DOHH2 (cell line): ENCODE results near the gene GIT1.
A peak's percentile ranks its signal among the peaks of the same experiment; 100 is the strongest.

Source experiments
- H3F3A ChIP-seq: fragments of 200-600 bp; sonication (generic), shearing (Covaris generic); 2 replicates; pipeline ENCODE4 v1.6.0; 2016; ENCODE audit warnings: antibody characterized with exemption, mild to moderate bottlenecking; ENCODE audit not compliant: control insufficient read depth, insufficient read depth
- H3K27ac ChIP-seq: fragments of 200-600 bp; sonication (generic); 2 replicates; pipeline ENCODE4 v1.5.1; 2014; ENCODE audit warnings: low read depth, mild to moderate bottlenecking, low read length, moderate library complexity
- H3K27me3 ChIP-seq: fragments of 200-600 bp; sonication (generic); 2 replicates; pipeline ENCODE4 v1.6.1; 2014; ENCODE audit warnings: mild to moderate bottlenecking, low read length, mixed read lengths; ENCODE audit not compliant: control insufficient read depth
- H3K36me3 ChIP-seq: fragments of 200-600 bp; sonication (generic); 2 replicates; pipeline ENCODE4 v1.6.1; 2014; ENCODE audit warnings: mild to moderate bottlenecking, low read length, moderate library complexity, mixed read lengths; ENCODE audit not compliant: control insufficient read depth
- H3K4me1 ChIP-seq: fragments of 200-600 bp; sonication (generic); 2 replicates; pipeline ENCODE4 v1.6.1; 2014; ENCODE audit warnings: mild to moderate bottlenecking, low read length, mixed read lengths; ENCODE audit not compliant: control insufficient read depth
- H3K4me2 ChIP-seq: fragments of 200-600 bp; sonication (generic); 2 replicates; pipeline ENCODE4 v1.6.0; 2014; ENCODE audit warnings: mild to moderate bottlenecking, low read length, moderate library complexity
- H3K4me3 ChIP-seq: fragments of 200-600 bp; sonication (generic); 2 replicates; pipeline ENCODE4 v1.5.1; 2014; ENCODE audit warnings: mild to moderate bottlenecking, low read length, mixed read lengths
- H3K79me2 ChIP-seq: fragments of 200-600 bp; sonication (generic); 2 replicates; pipeline ENCODE4 v1.6.1; 2014; ENCODE audit warnings: mild to moderate bottlenecking, low read length, mixed read lengths; ENCODE audit not compliant: control insufficient read depth
- H3K9me2 ChIP-seq: fragments of 200-600 bp; sonication (generic); replicated peaks from 2 replicates; pipeline ENCODE4 v1.6.1; 2014; ENCODE audit warnings: mild to moderate bottlenecking, low read length, mixed read lengths; ENCODE audit not compliant: control insufficient read depth
- H3K9me3 ChIP-seq: fragments of 200-600 bp; sonication (generic); 2 replicates; pipeline ENCODE4 v1.6.1; 2014; ENCODE audit warnings: antibody characterized with exemption, low read length, mixed read lengths; ENCODE audit not compliant: control insufficient read depth, insufficient read depth
- H4K20me1 ChIP-seq: fragments of 200-600 bp; sonication (generic); 2 replicates; pipeline ENCODE4 v1.6.0; 2014; ENCODE audit warnings: low read depth, mild to moderate bottlenecking, antibody characterized with exemption, low read length, moderate library complexity; ENCODE audit not compliant: control insufficient read depth, insufficient read depth
- CTCF ChIP-seq: fragments of 200-600 bp; sonication (generic); IDR thresholded peaks from one replicate; pipeline ENCODE4 v1.5.1; 2014; ENCODE audit warnings: antibody characterized with exemption, mild to moderate bottlenecking, low read depth, low read length; ENCODE audit not compliant: poor library complexity, severe bottlenecking
- EZH2phosphoT487 ChIP-seq: fragments of 200-600 bp; sonication (generic); IDR thresholded peaks from 2 replicates; pipeline ENCODE4 v1.6.1; 2017; ENCODE audit warnings: borderline replicate concordance, mild to moderate bottlenecking, antibody characterized with exemption, low read length, moderate library complexity, mixed read lengths

The GIT1 gene

GRCh38 chr17:29589524-29590410 is at the start of gene GIT1:
Gene GIT1 (minus strand): TSS chr17:29589648. CDS start chr17:29589378, 270 bp downstream.
- H3K4me2 ChIP-seq, result peak within 1 kb of the TSS; percentile 94
- H3K27me3 ChIP-seq, result no peaks in the 10 kb centered on the region
- no peak for TF ChIP-seq CTCF
- TF ChIP-seq EZH2phosphoT487, result no peak
- H3K4me3 ChIP-seq, result peak within 1 kb of the TSS; percentile 92
- no peaks in the 10 kb centered on the region for H3K9me2 ChIP-seq
- peaks cover 13% of the 10 kb centered on the region for H3F3A ChIP-seq
- H3K36me3 ChIP-seq, result 0 out of 2 replicates have a peak, but pooled peaks cover 6% of the 10 kb centered on the region
- H3K4me1 ChIP-seq, result peaks cover 78% of the 10 kb centered on the region
- peaks cover 64% of the 10 kb centered on the region for H3K79me2 ChIP-seq
- peaks cover 15% of the 10 kb centered on the region; the same call in 1 of the 2 replicates for H4K20me1 ChIP-seq
- no peaks in the 10 kb centered on the region for H3K9me3 ChIP-seq
- H3K27ac ChIP-seq, result peak within 1 kb of the TSS; percentile 59

GRCh38 chr17:29633886-29634285 is 44.4 kb upstream of the GIT1 start:
- H4K20me1 ChIP-seq, result no peaks in the 10 kb centered on the region
- no peaks in the 10 kb centered on the region for H3K4me1 ChIP-seq
- H3K27ac ChIP-seq, result no peak overlapping the region
- no peak overlapping the region for H3K4me3 ChIP-seq
- no peak for TF ChIP-seq EZH2phosphoT487
- no peak for TF ChIP-seq CTCF
- H3K9me2 ChIP-seq, result no peaks in the 10 kb centered on the region
- H3K27me3 ChIP-seq, result no peaks in the 10 kb centered on the region
- no peaks in the 10 kb centered on the region for H3F3A ChIP-seq
- no peaks in the 10 kb centered on the region for H3K79me2 ChIP-seq
- H3K36me3 ChIP-seq, result peaks cover 48% of the 10 kb centered on the region
- H3K4me2 ChIP-seq, result no peak overlapping the region
- H3K9me3 ChIP-seq, result no peaks in the 10 kb centered on the region

GRCh38 chr17:29630630-29631193 is 41.3 kb upstream of the GIT1 start:
- Histone ChIP-seq H3K27me3 (no peaks in the 10 kb centered on the region), H3K4me2 (no peak overlapping the region), H3K9me2 (no peaks in the 10 kb centered on the region), H3K4me3 (no peak overlapping the region), H3F3A (no peaks in the 10 kb centered on the region), H3K27ac (no peak overlapping the region), H3K4me1 (no peaks in the 10 kb centered on the region), H3K79me2 (no peaks in the 10 kb centered on the region), H3K36me3 (peaks cover 31% of the 10 kb centered on the region), H3K9me3 (no peaks in the 10 kb centered on the region), H4K20me1 (no peaks in the 10 kb centered on the region)
- TF ChIP-seq EZH2phosphoT487 (no peak), CTCF (no peak)
